ENCODE results near the gene ACOX3. TPM values are rescaled to one million over a fixed set of nuclear protein-coding genes. Genes with fewer than 3 reads are reported as not detected.

The ACOX3 gene
- total and polyA plus RNA-seq, 2 of the 8 experiments (the other 6 are each of a cell fraction or from before 2014, with no cell fraction given) = 2.5 to 9.9 TPM

GRCh38 chr4:8368998-8369397, 71.5 kb downstream of the ACOX3 start:
- Histone ChIP-seq H3K56ac (replicated peaks; ENCODE audit: insufficient read length, low read depth, low read length) (no peak overlapping the region), H3K4me2 (ENCODE audit: insufficient read depth in 1 of 2, low read depth in 2 of 2, low read length in 2 of 2) (no peak overlapping the region), H2BK12ac (ENCODE audit: low read depth, low read length) (no peak overlapping the region), H3K36me3 (ENCODE audit: control insufficient read depth in 2 of 4, insufficient read depth in 4 of 4, low read length in 3 of 4) (no peaks in the 10 kb centered on the region), H2AK5ac (ENCODE audit: low read depth, low read length) (no peak overlapping the region), H3K14ac (ENCODE audit: insufficient read length) (no peak overlapping the region), H3K9me3 (ENCODE audit: insufficient read depth in 2 of 2, low read depth in 1 of 2, low read length in 1 of 2) (no peaks in the 10 kb centered on the region), H4K91ac (replicated peaks; ENCODE audit: insufficient read length, low read length) (no peak overlapping the region), H3K9ac (replicated peaks in 1 of 4; ENCODE audit: extremely low read depth in 1 of 4, low read depth in 3 of 4, low read length in 3 of 4) (no peak overlapping the region), H2BK120ac (replicated peaks; ENCODE audit: low read depth, low read length) (no peak overlapping the region), H2BK15ac (ENCODE audit: low read length) (no peak overlapping the region), H4K8ac (ENCODE audit: extremely low read depth, insufficient read depth, low read length) (no peak overlapping the region), H4K5ac (ENCODE audit: insufficient read length, low read depth, low read length) (no peak overlapping the region), H3K27ac (ENCODE audit: low read depth, low read length) (no peak overlapping the region), H3K79me2 (ENCODE audit: control insufficient read depth in 1 of 2, insufficient read depth in 2 of 2, low read length in 2 of 2) (no peaks in the 10 kb centered on the region), H3K4me1 (replicated peaks in 1 of 4; ENCODE audit: control insufficient read depth in 3 of 4, insufficient read depth in 4 of 4, low read length in 3 of 4) (no peaks in the 10 kb centered on the region; a peak in 1 of 7 replicates), H3K4me3 (ENCODE audit: extremely low read depth in 1 of 4, insufficient read depth in 2 of 4, low read depth in 3 of 4, low read length in 4 of 4) (no peak overlapping the region), H3K27me3 (replicated peaks in 1 of 4; ENCODE audit: control insufficient read depth in 3 of 4, extremely low read depth in 1 of 4, insufficient read depth in 3 of 4, low read length in 3 of 4) (no peaks in the 10 kb centered on the region), H3K79me1 (ENCODE audit: low read depth, low read length) (no peaks in the 10 kb centered on the region), H2AFZ (ENCODE audit: low read length) (no peak overlapping the region), H3K23ac (ENCODE audit: insufficient read length) (no peak overlapping the region), H3K18ac (ENCODE audit: extremely low read depth, low read length) (no peak overlapping the region), H3K4ac (replicated peaks; ENCODE audit: insufficient read length, low read depth, low read length) (no peak overlapping the region), H4K20me1 (replicated peaks in 1 of 2; ENCODE audit: control insufficient read depth in 1 of 2, insufficient read depth in 2 of 2, low read length in 2 of 2) (no peaks in the 10 kb centered on the region), H2BK5ac (ENCODE audit: low read depth, low read length) (no peak overlapping the region), H3K23me2 (ENCODE audit: low read depth, low read length) (no peaks in the 10 kb centered on the region), H2BK20ac (ENCODE audit: low read length) (no peak overlapping the region)
- ChIA-PET POLR2A (ENCODE audit: partially characterized antibody) (no interaction called here), CTCF (ENCODE audit: partially characterized antibody) (no interaction called here)
- FAIRE-seq (no peak), DNase-seq (ENCODE audit: low read depth in 1 of 2, low spot score in 2 of 2) (no peak)
- 83% methylated on average over 12 of the region's 12 CpGs; no CpG with 5 or more reads in 1 of the 2 experiments for WGBS, 2 experiments (ENCODE audit: extremely low coverage in 1 of 2, insufficient coverage in 1 of 2, insufficient read length in 1 of 2, insufficient replicate concordance in 2 of 2, low coverage in 1 of 2, low lambda C conversion rate in 2 of 2, missing lambda C conversion rate in 1 of 2)
- TF ChIP-seq CEBPB (IDR thresholded peaks at IDR 0.05; ENCODE audit: low read depth, low read length) = no peak
- TF ChIP-seq EZH2 (IDR thresholded peaks at IDR 0.05; ENCODE audit: low read depth, low read length, severe bottlenecking) = no peak
- TF ChIP-seq, protein P1, sequence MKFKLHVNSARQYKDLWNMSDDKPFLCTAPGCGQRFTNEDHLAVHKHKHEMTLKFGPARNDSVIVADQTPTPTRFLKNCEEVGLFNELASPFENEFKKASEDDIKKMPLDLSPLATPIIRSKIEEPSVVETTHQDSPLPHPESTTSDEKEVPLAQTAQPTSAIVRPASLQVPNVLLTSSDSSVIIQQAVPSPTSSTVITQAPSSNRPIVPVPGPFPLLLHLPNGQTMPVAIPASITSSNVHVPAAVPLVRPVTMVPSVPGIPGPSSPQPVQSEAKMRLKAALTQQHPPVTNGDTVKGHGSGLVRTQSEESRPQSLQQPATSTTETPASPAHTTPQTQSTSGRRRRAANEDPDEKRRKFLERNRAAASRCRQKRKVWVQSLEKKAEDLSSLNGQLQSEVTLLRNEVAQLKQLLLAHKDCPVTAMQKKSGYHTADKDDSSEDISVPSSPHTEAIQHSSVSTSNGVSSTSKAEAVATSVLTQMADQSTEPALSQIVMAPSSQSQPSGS (IDR thresholded peaks at IDR 0.05; ENCODE audit: low read length) = no peak
- TF ChIP-seq BCL11A (IDR thresholded peaks at IDR 0.05; ENCODE audit: low read depth in 2 of 2, low read length in 2 of 2) = no peak
